Heart left ventricle (tissue), 16 donors: ENCODE data around the gene YTHDC1. TPM values are rescaled to one million over a fixed set of nuclear protein-coding genes. Genes with fewer than 3 reads are reported as not detected.

Experiments
- ATAC-seq, 4 donors: fragments of 200-7000 bp; cut with Tn5 transposase; one replicate each; pipeline ENCODE4 v1.9.1; 2020 to 2022; ENCODE audit warnings: moderate library complexity in 4 of 4, mild to moderate bottlenecking in 3 of 4, moderate number of reproducible peaks in 1 of 4
- DNase-seq, 5 donors: peaks; one replicate each; pipeline ENCODE4 v3.0.0-alpha.2; 2020
- H3K27ac ChIP-seq, 12 donors: fragments of 200-600 bp; sonication (generic) in 4 of 12; one replicate each; pipeline versions ENCODE4 v1.5.0 to v1.8.0; 2016 to 2022; ENCODE audit warnings: mild to moderate bottlenecking in 2 of 12
- H3K27me3 ChIP-seq, 9 donors: fragments of 200-600 bp; sonication (generic) in 2 of 9; one replicate each; pipeline versions ENCODE4 v1.5.1 to v1.8.0; 2016 to 2022; ENCODE audit warnings: mild to moderate bottlenecking in 3 of 9
- H3K36me3 ChIP-seq, 9 donors: fragments of 200-600 bp; sonication (generic) in 2 of 9; one replicate each; pipeline versions ENCODE4 v1.5.0 to v1.8.0; 2018 to 2022; ENCODE audit warnings: mild to moderate bottlenecking in 2 of 9
- H3K4me1 ChIP-seq, 12 donors: fragments of 200-600 bp; sonication (generic) in 4 of 12; one replicate each; pipeline versions ENCODE4 v1.5.0 to v1.8.0; 2016 to 2022; ENCODE audit warnings: mild to moderate bottlenecking in 3 of 12
- H3K4me3 ChIP-seq, 12 donors: fragments of 200-600 bp; sonication (generic) in 4 of 12; one replicate each; pipeline versions ENCODE4 v1.5.0 to v1.8.0; 2017 to 2022; ENCODE audit warnings: mild to moderate bottlenecking in 9 of 12, moderate library complexity in 4 of 12
- H3K9me3 ChIP-seq, 12 donors: fragments of 200-600 bp; sonication (generic) in 4 of 12; one replicate each; pipeline versions ENCODE4 v1.5.0 to v1.8.0; 2016 to 2022; ENCODE audit warnings: mild to moderate bottlenecking in 1 of 12
- CTCF ChIP-seq, 12 donors: fragments of 200-600 bp; sonication (generic) in 4 of 12; IDR thresholded peaks; one replicate each; pipeline versions ENCODE4 v1.5.0 to v1.8.0; 2018 to 2022; ENCODE audit warnings: antibody characterized with exemption in 12 of 12, mild to moderate bottlenecking in 5 of 12
- POLR2A ChIP-seq, 2 donors: fragments of 450-650 bp; IDR thresholded peaks; one replicate each; pipeline ENCODE4 v1.6.1; 2017; ENCODE audit warnings: antibody characterized with exemption in 2 of 2, mild to moderate bottlenecking in 2 of 2, moderate library complexity in 2 of 2
- WGBS, 4 donors: extraction: QIAGEN DNeasy Blood & Tissue Kit in 2 of 4; methylation state at CpG; one replicate each; pipeline versions ENCODE4 v1.1.5 to v1.1.7; 2013 to 2018; 5-methylcytosine and 5-hydroxymethylcytosine counted together
- intact Hi-C, 10 donors: fragments of 100-400 bp; cut with DNase I; formaldehyde crosslinking; loops; one replicate each; pipeline versions ENCODE4 v1.11.1 to v1.14.2; 2022
- polyA plus RNA-seq, 2 donors: library from polyadenylated mRNA; stranded (reverse); fragments of 200-250 nt; gene quantifications; one replicate each; pipeline ENCODE4 v1.2.3, GENCODE V29; 2013
- total RNA-seq, 9 donors: library from RNA; depleted of rRNA in 2 of 9; stranded (reverse); fragments of >200 nt in 2 of 9; fragmentation: NEBNext Ultra II Directional in 3 of 9; extraction: Animal tissue kit (Norgen Biotek cat#: 25700) in 3 of 9; gene quantifications; one replicate each; pipeline versions ENCODE4 v1.1.0 to v1.2.4, GENCODE V29; 2016 to 2023
- donor health status: ischemic (EF 13 %, LVEDD 7.1; RV severe dilation, severe dysfunction).
- donor health status: healthy with polysubstance abuse.
- donor health status: DM: no; HTN: yes; CAD: no.
- donor health status: DM: no; HTN: no; CAD: no.
- donor health status: ischemic (EF 25% LVEDD 6.9; RV normal size, moderate dysfunction).
- donor health status: ischemic (EF 25% LVEDD 5.7; RV mildly dilated, moderate dysfunction).
- donor health status: healthy.
- donor health status: DM: yes; HTN: yes; CAD: no.
- donor health status: ischemic (EF 35%, LVEDD 5.7; RV mildly dilated, moderate dysfunction).
- donor health status: nonischemic (EF 11% LVEDD 7.7; RV severe dilation, severe dysfunction).
- donor health status: DM: yes; HTN: yes; CAD: no.
- donor health status: PGD.
- donor health status: ischemic (EF 29% LVEDD 5.4; RV normal size, mild dysfunction).
- donor health status: nonischemic (EF 23%, LVEDD 6.1; RV moderate dilation, normal function).

YTHDC1 gene
- total and polyA plus RNA-seq, 11 donors = 27.0 to 60.8 (median 42.1) TPM

- H3K36me3 ChIP-seq = no peaks in the 10 kb centered on the region
- no peaks in the 10 kb centered on the region for H3K27me3 ChIP-seq
- H3K27ac ChIP-seq = no peak overlapping the region
- WGBS, 4 donors = 24 to 34% (median 26%) methylated on average over 2 of the region's 2 CpGs
- H3K4me1 ChIP-seq = peaks cover 15 to 96% (median 89%) of the 10 kb centered on the region in 12 donors
- intact Hi-C loops = no loop called here
- no peak for TF ChIP-seq CTCF (IDR thresholded peaks at IDR 0.05)
- TF ChIP-seq POLR2A (IDR thresholded peaks at IDR 0.05) = no peak
- ATAC-seq (no peak), DNase-seq (no peak)
- H3K4me3 ChIP-seq = no peak overlapping the region
- no peaks in the 10 kb centered on the region for H3K9me3 ChIP-seq
These were observed 5.8 kb downstream of the YTHDC1 start for GRCh38 chr4:68344049-68344448.

- TF ChIP-seq POLR2A (IDR thresholded peaks at IDR 0.05) (no peak), CTCF (IDR thresholded peaks at IDR 0.05) (no peak)
These were observed 7.8 kb downstream of the YTHDC1 start for GRCh38 chr4:68342134-68342533.

GRCh38 chr4:68338625-68339024 is 11.3 kb downstream of the YTHDC1 start:
- Histone ChIP-seq H3K27ac (peak overlapping the region in 4 of 12 donors; percentile 7 to 50 (median 20)), H3K27me3 (no peaks in the 10 kb centered on the region), H3K9me3 (no peaks in the 10 kb centered on the region), H3K4me1 (peaks cover 10 to 63% (median 52%) of the 10 kb centered on the region in 12 donors), H3K4me3 (no peak overlapping the region), H3K36me3 (peaks cover 0 to 46% (median 38%) of the 10 kb centered on the region in 9 donors)
- peak; percentile 68 to 93 (median 88) for ATAC-seq
- DNase-seq = peak in 2 of 5 donors; percentile 30 to 44
- 44 to 65% (median 51%) methylated on average over 3 of the region's 3 CpGs for WGBS, 4 donors
- TF ChIP-seq CTCF (IDR thresholded peaks at IDR 0.05) (no peak), POLR2A (IDR thresholded peaks at IDR 0.05) (no peak)
- intact Hi-C loops = no loop called here

More at GRCh38 chr4:68342134-68342533, 7.8 kb downstream of the YTHDC1 start:
- intact Hi-C loops = no loop called here
- Histone ChIP-seq H3K27ac (no peak overlapping the region), H3K36me3 (peaks cover 0 to 11% (median 7%) of the 10 kb centered on the region in 9 donors), H3K4me3 (no peak overlapping the region), H3K9me3 (no peaks in the 10 kb centered on the region), H3K27me3 (no peaks in the 10 kb centered on the region), H3K4me1 (peaks cover 15 to 92% (median 85%) of the 10 kb centered on the region in 12 donors)
- 18 to 24% (median 20%) methylated on average over 5 of the region's 5 CpGs for WGBS, 4 donors
- DNase-seq (no peak), ATAC-seq (peak in 2 of 4 donors; percentile 28 to 35)

- DNase-seq (no peak), ATAC-seq (no peak)
- H3K4me1 ChIP-seq = peaks cover 10 to 55% (median 43%) of the 10 kb centered on the region in 12 donors
- peaks cover 0 to 57% (median 49%) of the 10 kb centered on the region in 9 donors for H3K36me3 ChIP-seq
- H3K9me3 ChIP-seq = no peaks in the 10 kb centered on the region
- no peak overlapping the region for H3K27ac ChIP-seq
- no peak overlapping the region for H3K4me3 ChIP-seq
- WGBS, 4 donors = 86 to 93% (median 91%) methylated on average over 7 of the region's 7 CpGs
- no peaks in the 10 kb centered on the region for H3K27me3 ChIP-seq
- no peak for TF ChIP-seq POLR2A (IDR thresholded peaks at IDR 0.05)
- no peak for TF ChIP-seq CTCF (IDR thresholded peaks at IDR 0.05)
- intact Hi-C loops = no loop called here
These were observed 12.4 kb downstream of the YTHDC1 start for GRCh38 chr4:68337522-68337921.
